Cardiac septum (tissue), 1 donor: ENCODE results near the gene CBLN3. TPM values are rescaled to one million over a fixed set of nuclear protein-coding genes. Genes with fewer than 3 reads are reported as not detected.

Experiments
- total RNA-seq: library from RNA; stranded (reverse); fragmentation: NEBNext Ultra II Directional; extraction: Animal tissue kit (Norgen Biotek cat#: 25700); gene quantifications from one replicate; pipeline ENCODE4 v1.2.1, GENCODE V29; 2021
- donor health status: DM: no; HTN: no; CAD: no.

CBLN3 gene
- total RNA-seq, 1 donor from 2014 or later: 1.2 TPM

Other genes with a start within 250 kb of the CBLN3 start
- gene IPO4, start 240.9 kb downstream of the CBLN3 start, total RNA-seq: 15.7 TPM
- gene TM9SF1, start 234.2 kb downstream of the CBLN3 start, total RNA-seq: 19.1 TPM
- not detected for gene TSSK4, start 224.0 kb downstream of the CBLN3 start, total RNA-seq
- gene CHMP4A, start 216.2 kb downstream of the CBLN3 start, total RNA-seq: 30.0 TPM
- gene MDP1, start 213.6 kb downstream of the CBLN3 start, total RNA-seq: 16.7 TPM
- 167 TPM for gene NEDD8, start 197.3 kb downstream of the CBLN3 start, total RNA-seq
- gene GMPR2, start 196.7 kb downstream of the CBLN3 start, total RNA-seq: 33.2 TPM
- 42.3 TPM for gene TINF2, start 187.0 kb downstream of the CBLN3 start, total RNA-seq
- gene TGM1, start 166.5 kb downstream of the CBLN3 start, total RNA-seq: 0.48 TPM
- gene RABGGTA, start 158.1 kb downstream of the CBLN3 start, total RNA-seq: 13.3 TPM
- gene DHRS1, start 129.9 kb downstream of the CBLN3 start, total RNA-seq: 8.5 TPM
- gene NOP9, start 129.8 kb downstream of the CBLN3 start, total RNA-seq: 28.3 TPM
- gene CIDEB, start 121.7 kb downstream of the CBLN3 start, total RNA-seq: 2.4 TPM
- gene LTB4R2, start 119.5 kb downstream of the CBLN3 start, total RNA-seq: 2.2 TPM
- 1.8 TPM for gene LTB4R, start 118.2 kb downstream of the CBLN3 start, total RNA-seq
- gene ADCY4, start 94.6 kb downstream of the CBLN3 start, total RNA-seq: 71.9 TPM
- gene RIPK3, start 89.7 kb downstream of the CBLN3 start, total RNA-seq: 3.5 TPM
- gene NFATC4, start 61.5 kb downstream of the CBLN3 start, total RNA-seq: 13.3 TPM
- 5.0 TPM for gene NYNRIN, start 30.7 kb downstream of the CBLN3 start, total RNA-seq
- 23.5 TPM for gene KHNYN, start 286 bp upstream of the CBLN3 start, total RNA-seq
- 58.5 TPM for gene SDR39U1, start 13.1 kb upstream of the CBLN3 start, total RNA-seq
- gene CMA1, start 78.6 kb upstream of the CBLN3 start, total RNA-seq: 0.46 TPM
- 2.2 TPM for gene CTSG, start 146.6 kb upstream of the CBLN3 start, total RNA-seq
- 0.48 TPM for gene GZMH, start 180.0 kb upstream of the CBLN3 start, total RNA-seq
- 0.48 TPM for gene GZMB, start 204.5 kb upstream of the CBLN3 start, total RNA-seq